ENCODE measurements around the gene BAIAP2.

The BAIAP2 gene

GRCh38 chr17:81115219-81115618 is 80.3 kb downstream of the BAIAP2 start:
- DNase-seq = no peak

DNA sequence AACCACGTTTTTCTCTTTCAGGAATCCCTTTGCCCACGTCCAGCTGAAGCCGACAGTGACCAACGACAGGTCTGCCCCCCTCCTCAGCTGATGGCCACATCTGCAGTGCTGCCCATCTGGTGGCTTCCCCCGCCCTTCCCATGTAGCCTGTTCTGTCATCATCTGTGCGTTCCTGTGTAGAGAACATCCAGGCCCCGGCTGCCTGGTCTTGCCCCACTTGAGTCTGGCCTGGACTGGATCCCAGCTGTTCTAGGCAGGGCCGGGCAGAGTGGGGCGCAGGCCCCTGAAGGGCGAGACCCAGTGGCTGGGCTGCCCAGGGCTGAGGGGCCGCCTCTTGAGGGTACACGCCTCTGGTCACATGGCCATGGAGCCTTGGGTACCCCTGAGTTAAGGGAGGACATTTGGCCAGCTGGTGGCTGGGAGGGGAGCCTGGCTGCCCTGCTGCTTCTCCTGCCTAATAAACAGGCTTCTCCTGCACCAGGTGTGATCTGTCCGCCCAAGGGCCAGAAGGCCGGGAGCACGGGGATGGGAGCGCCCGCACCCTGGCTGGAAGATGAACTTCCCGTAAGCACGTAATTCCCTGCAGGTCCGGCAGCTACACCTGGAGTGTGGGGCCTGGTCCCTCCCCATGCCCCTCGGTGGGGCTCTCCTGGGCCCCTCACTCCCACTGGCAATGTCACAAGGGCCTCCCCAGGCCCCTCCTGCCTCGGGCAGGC is 81.0 kb downstream of the BAIAP2 start:
- no peak for DNase-seq

DNA sequence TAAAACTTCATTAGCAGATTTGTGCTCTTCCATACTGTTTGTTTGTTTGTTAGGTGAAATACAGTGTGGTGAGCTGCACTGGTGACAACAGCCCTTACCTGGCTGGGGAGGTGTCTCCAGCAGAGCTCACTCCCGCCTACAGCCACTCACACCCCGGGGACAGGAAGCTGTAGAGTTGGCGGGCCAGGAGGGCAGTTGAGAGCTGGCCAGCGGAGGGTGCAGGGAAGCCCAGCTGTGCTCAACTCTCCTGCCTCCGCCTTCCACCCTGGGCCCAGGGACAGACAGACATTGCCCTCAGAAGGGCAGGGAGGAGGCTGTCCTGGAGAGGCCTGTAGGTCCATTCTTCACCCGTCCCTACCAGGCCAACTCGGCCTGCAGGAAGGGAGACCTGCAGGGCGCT is 81.8 kb downstream of the BAIAP2 start:
- DNase-seq = no peak

DNA sequence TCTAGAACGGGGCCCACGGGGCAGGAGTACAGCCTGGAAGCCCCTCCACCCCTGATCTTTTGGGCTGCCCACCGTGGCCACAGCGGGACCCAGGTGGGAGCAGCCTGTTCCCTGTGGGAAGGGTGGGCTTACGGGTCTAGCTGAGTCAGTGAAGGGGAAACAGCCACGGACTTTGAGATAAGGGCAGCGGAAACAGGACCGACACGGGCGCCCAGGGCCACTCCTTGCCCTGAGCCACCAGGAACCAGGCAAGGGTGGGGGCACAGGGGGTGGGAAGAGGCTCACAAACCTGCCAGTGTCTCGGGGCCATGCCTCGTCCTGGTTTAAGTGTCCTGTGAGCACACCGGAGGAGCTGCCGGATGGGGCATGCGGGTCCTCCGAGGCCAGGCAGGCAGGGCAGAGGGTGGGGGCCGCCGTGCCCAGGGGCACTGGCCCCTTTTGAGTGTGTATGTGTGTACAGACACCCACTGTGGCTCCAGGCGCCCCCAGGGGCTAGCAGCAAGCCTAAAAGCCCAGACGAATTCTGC is 82.8 kb downstream of the BAIAP2 start:
- no peak for DNase-seq

DNA sequence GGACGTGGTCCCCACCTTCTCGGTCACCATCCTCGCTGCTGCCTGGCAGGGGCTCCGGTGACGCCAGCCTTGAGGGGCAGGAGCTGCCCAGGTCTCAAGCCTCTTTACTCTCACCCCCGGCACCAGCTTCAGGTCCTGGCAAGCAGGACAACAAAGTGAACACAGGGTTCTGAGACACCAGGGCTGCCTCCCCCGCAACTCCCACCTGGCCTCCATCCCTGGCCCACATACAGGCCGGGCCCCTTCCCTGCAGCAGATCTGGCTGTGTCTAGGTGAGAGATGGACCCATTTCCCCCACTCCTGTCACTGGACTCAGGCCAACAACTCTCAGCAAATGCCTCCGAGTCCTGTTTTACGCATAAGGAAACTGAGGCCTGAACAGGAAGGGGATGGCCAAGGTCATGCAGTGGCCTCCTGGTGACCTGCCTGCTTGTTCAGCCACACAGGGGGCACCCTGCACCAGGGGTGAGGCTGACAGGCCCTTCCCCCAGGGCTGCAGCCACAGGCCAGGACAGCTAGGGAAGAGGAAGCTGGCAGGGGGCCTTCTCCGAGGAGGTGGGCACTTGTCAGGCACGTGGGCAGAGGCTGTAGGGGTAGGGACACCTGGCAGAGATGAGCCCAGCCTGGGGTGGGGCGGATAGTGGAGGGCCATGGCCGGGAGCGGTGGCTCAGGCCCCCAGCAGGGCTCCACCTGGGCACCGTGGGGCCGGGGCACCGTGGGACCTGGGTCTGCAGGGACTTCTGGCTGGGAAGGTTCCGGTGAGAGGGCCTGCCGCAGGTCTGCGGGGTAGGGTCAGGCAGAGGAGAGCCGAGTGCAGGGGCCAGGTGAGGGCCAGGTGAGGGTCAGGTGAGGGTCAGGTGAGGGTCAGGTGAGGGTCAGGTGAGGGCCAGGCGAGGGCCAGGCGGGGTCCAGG is 83.6 kb downstream of the BAIAP2 start:
- DNase-seq = no peak

GRCh38 chr17:81119223-81120148 is 84.5 kb downstream of the BAIAP2 start:
- DNase-seq = no peak

- DNase-seq = no peak
Measured at GRCh38 chr17:81120149-81120484, 85.2 kb downstream of the BAIAP2 start.

- DNase-seq = no peak
Measured at GRCh38 chr17:81120695-81121621, 86.0 kb downstream of the BAIAP2 start.

GRCh38 chr17:81121841-81122733 is 87.1 kb downstream of the BAIAP2 start:
- no peak for DNase-seq

DNA sequence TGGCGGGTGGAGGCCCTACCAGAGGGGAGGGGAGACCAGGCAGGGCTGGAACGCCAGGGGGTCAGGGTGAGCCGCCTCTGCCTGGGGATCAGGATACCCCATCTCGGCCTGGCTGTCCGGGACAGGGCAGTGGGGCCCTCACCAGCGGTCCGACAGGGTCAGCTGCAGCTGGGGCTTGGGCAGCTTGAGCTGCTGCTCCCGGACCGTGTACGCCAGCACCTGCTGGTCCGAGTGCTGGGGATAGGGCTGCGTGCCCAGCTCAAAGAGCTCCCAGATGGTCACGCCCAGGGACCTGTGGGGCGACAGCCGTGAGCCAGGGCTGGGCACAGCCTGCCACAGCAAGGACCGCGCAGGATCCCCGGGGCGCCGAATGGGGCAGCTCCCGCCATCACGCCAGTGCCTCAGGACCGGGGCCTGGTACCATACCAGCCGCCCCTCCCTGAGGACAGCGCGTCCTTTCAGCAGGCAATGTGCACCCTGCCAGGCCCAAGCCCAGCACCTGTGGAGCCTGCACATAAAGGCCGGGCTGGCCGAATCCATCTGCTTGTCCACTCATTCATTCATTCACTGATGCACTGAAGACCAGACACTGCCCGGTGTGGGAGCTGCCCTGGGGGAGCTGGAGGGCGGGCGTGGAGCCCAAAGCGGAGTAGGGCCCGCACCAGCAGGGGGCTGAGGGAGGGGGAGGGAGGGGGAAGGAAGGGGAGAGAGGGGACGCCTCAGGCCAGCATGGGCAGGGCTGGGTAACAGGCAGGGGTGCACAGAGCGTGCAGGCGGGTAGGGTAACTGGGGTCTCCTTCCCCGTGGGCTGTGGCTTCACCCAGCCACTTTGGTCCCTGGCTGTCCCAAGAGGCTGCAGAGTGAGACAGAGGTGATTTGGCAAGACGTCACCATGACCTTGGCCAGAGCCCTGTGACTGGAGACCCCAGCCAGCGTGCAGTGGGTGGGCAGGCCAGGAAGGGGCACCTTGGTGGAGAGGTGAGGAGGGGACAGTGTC is 88.4 kb downstream of the BAIAP2 start:
- DNase-seq = no peak

GRCh38 chr17:81124377-81124776 is 89.4 kb downstream of the BAIAP2 start:
- DNase-seq = no peak

- DNase-seq = no peak
Measured at GRCh38 chr17:81125573-81126081, 90.7 kb downstream of the BAIAP2 start.

GRCh38 chr17:81126281-81127132 is 91.6 kb downstream of the BAIAP2 start:
- no peak for DNase-seq

- DNase-seq = no peak
Measured at GRCh38 chr17:81127133-81127455, 92.1 kb downstream of the BAIAP2 start.

GRCh38 chr17:81127526-81128177 is 92.7 kb downstream of the BAIAP2 start:
- DNase-seq = no peak

- DNase-seq = no peak
Measured at GRCh38 chr17:81128338-81128737, 93.4 kb downstream of the BAIAP2 start.

- DNase-seq = no peak
Measured at GRCh38 chr17:81128774-81129173, 93.8 kb downstream of the BAIAP2 start.

GRCh38 chr17:81129289-81129688 is 94.3 kb downstream of the BAIAP2 start:
- DNase-seq = no peak

Data from NCI-H2107 (cell line).